Activated CD8-positive, alpha-beta memory T cell treated with anti-CD3 and anti-CD28 coated beads for 36 hours (primary cell): ENCODE measurements around the gene RNASEH1. TPM values are rescaled to one million over a fixed set of nuclear protein-coding genes. Genes with fewer than 3 reads are reported as not detected.

Experiments
- CTCF ChIA-PET: fragments of 350-600 bp; sonication (Branson Sonifier 250); formaldehyde crosslinking; loops from one replicate; lab custom pipeline; 2021; ENCODE audit warnings: antibody characterized with exemption; lab: Charles Lee
- POLR2A ChIA-PET: fragments of 350-600 bp; sonication (Branson Sonifier 250); formaldehyde crosslinking; loops from one replicate; lab custom pipeline; 2021; ENCODE audit warnings: antibody characterized with exemption; lab: Charles Lee
- total RNA-seq, 2 experiments: library from RNA; stranded (reverse); gene quantifications; one replicate each; pipeline ENCODE4 v1.2.3, GENCODE V29; 2021

RNASEH1 gene, protein sequence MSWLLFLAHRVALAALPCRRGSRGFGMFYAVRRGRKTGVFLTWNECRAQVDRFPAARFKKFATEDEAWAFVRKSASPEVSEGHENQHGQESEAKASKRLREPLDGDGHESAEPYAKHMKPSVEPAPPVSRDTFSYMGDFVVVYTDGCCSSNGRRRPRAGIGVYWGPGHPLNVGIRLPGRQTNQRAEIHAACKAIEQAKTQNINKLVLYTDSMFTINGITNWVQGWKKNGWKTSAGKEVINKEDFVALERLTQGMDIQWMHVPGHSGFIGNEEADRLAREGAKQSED
- 10 to 100 TPM; 38.6 to 41.4 TPM for total RNA-seq

DNA sequence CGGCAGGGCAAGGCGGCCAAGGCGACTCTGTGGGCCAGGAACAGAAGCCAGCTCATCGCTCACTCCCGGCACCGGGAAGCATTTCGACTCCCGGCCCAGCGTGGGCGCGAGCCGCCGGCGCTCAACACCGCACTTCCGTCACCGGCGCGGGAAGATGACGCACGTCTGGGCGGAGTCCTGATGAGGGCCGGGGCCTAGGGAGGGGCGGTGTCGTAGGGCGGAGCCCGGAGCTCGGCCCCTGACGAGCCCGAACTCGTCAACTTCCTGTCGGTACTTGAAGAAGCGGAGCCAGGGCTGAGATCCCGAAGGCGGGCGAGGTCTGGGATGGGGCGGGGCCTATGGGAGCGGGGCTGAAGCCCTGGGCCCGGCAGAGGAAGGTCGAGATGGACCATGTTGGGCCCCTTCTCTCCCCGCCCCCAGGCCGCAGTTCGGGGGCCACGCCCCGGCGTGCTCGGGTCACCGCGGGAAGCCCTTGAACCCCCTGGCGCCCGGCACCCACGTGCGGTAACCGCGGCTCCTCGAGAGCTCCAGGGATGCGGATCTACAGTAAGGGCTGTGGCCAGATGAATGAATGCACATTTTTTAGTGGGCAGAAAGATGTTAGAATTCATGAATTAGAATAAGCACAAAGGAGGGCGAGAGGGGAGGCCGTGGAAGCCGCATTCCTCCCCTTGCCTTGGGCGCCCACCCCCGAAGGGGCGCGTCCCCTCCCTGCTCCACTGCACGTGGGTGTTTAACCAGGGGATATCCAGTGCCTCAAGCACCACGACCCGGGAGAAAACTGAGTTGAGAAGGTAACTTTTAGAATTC lies at the start of gene RNASEH1:
RNASEH1 (minus strand) TSS at position 129 of the 810 bp plus-strand sequence; CDS start at position 56, 73 bp downstream.
- CTCF ChIA-PET, result interaction anchor here (0.7 to 1.4 kb wide), 2 partner anchors 16 to 92 kb away, joined by 3 to 5 read pairs; no protein-coding TSS in a partner anchor

DNA sequence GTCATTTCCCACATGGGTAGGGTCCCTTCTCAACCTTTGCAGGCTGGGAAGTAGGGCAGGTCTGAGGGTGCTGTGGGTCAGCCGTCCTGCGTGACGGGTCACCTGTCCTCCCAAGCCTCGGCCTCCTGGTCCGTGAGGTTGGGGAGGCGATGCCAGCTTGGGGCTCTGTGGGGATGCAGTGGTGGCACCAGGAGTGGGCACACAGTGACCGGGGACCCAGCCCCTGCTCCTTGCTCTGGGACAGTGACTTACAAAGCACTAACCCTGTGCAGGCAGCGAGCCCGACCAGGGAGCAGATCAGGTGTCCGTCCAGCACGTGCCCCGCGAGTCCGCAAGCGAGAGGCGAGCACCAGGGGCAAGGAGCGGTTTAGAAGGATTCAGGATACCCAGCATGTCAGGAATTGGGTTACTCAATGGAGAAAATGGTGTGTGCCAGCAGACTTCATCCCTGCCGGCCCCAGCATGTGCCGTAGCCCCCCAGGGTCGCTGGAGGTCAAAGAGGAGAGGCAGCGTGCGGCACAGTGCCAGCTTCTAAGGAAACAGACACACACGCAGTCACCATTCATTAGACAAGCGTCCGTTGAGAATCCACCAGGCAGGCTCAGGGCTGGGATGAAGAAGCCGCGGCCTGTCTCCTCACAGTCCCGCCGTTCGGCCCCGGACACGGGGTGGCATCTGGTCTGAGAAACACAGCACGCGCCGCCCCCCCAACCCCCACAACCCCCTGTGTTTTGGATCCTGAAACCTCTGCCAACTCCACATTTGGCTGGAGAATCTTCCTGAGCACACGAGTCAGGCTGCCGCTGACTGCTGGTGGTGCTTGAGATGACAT lies 48.5 kb upstream of the RNASEH1 start:
- POLR2A ChIA-PET, result no interaction called here
- CTCF ChIA-PET, result no interaction called here

More for the DNA sequence above, at the start of gene RNASEH1:
- POLR2A ChIA-PET, result interaction anchor here (0.6 to 2.2 kb wide), 10 partner anchors 17 to 336 kb away, joined by 3 to 26 read pairs (median 4); partner anchors contain the start of genes ADI1, EIPR1, RPS7 and TRAPPC12

DNA sequence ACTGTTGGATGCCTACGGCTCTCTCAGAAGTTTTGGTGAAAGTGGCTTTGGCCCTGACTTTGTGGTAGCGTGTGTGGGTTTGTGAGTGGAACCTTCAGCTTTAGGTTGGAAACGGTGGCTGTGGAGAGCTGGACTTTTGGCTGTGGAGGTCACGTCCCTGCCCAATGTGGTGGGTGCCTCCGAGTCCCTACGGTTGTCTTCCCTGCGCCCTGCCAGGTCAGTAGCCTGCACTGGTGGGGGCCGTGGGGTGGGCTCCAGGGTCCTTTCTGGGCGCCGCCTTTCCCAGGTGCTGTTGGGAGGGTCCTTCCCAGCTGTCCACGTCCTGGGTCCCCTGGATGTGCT lies 47.9 kb upstream of the RNASEH1 start:
- POLR2A ChIA-PET, result no interaction called here
- CTCF ChIA-PET, result no interaction called here

DNA sequence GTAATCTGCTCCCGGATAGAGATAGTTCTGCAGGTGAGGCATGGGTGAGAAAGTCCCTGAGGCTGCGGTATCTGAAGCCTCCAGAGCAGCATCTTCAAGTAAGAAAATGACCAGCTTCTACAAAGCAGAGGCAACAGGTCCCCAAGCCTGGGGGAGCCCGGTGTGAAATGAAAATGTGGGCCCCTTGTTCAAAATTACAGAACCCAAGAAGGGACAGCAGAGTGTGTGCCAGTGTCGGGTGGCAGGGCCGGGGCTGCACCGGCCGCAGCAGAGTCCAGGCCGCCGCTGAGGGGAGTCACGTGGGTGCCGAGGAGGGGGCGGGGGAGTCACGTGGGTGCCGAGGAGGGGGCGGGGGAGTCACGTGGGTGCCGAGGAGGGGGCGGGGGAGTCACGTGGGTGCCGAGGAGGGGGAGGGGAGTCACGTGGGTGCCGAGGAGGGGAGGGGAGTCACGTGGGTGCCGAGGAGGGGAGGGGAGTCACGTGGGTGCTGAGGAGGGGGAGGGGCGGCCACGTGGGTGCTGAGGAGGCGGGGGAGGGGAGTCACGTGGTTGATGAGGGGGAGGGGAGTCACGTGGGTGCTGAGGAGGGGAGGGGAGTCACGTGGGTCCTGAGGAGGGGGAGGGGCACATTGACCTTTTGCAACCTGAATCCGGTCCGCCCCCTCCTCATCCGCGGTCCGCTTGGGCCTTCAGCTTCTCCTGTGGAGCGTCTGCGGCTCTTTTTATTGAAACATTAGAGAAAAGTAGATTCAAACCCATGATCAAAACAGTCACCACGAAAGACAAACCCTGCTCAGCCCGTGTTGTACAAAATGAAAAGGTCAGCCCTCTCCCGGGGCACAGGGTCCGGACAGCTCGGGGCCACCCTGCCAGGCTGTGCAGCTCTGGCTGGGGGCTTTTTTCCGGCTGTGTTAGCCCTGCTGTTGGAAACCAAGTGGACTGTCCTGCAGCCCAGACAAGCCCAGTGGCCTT lies 47.1 kb upstream of the RNASEH1 start:
- ChIA-PET POLR2A (interaction anchor here (0.7 kb wide), 1 partner anchor 29 kb away, joined by 4 read pairs; no protein-coding TSS in a partner anchor), CTCF (interaction anchor here (1.7 kb wide), 1 partner anchor 46 kb away, joined by 8 read pairs; no protein-coding TSS in a partner anchor)

DNA sequence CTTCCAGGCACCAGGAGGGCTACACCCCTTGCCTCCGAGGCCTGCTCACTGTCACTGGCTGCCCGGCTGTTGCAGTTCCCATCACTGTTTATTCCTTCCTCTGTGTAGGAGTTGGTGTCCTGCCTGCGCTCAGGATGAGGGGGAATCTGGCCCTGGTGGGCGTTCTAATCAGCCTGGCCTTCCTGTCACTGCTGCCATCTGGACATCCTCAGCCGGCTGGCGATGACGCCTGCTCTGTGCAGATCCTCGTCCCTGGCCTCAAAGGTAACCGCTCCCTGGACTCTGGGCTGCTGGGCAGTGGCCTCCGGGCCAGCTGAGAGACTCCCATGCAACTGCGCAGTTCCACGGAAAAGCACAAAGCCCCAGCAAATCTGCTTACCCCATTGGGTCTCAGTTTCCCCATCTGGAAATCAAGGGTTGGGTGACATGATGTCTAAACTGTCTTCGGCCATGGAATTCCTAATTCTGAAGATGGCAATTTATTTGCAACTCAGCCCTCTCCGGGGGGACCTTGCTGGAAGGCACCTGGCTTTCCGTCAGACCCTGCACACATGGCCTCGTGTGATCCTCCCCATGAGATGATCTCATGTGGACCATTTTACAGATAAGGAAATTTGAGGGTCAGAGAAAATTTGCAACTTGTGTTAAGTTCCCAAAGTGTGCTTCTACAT lies 46.2 kb upstream of the RNASEH1 start:
- ChIA-PET CTCF (interaction anchor here (1.7 kb wide), 1 partner anchor 47 kb away, joined by 8 read pairs; no protein-coding TSS in a partner anchor), POLR2A (interaction anchor here (0.7 kb wide), 1 partner anchor 28 kb away, joined by 4 read pairs; no protein-coding TSS in a partner anchor)

DNA sequence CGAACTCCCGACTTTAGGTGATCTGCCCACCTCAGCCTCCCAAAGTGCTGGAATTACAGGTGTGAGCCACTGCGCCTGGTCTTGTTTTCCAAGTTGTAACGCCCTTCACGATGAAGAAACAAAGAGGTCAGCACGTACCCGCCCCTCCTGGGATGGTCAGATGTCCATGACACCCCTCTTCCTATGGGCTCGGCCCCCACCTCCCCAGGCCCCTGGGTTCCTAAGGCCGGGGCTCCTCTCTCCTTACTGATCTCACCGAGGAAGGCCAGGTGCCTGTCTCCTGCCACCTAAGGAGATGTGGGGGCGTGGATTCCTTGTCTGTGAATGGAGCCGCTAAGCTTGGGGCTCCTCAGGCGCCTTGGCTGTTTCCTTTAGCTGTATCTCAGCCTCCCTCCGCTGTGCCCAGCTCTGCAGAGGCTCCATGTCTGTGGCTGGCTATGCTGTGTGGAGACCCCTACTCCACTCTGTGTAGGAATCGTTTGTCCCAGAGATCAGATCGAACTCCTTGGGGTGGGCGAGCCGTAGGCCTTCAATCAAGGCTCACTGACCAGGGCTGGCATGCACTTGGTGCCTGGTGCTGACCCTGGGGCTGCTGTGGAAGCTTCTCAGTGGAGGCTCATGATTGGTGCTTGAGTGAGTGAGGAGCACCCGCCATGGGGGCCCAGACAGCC lies 45.5 kb upstream of the RNASEH1 start:
- CTCF ChIA-PET, result interaction anchor here (1.7 kb wide), 1 partner anchor 48 kb away, joined by 8 read pairs; no protein-coding TSS in a partner anchor
- POLR2A ChIA-PET, result no interaction called here

DNA sequence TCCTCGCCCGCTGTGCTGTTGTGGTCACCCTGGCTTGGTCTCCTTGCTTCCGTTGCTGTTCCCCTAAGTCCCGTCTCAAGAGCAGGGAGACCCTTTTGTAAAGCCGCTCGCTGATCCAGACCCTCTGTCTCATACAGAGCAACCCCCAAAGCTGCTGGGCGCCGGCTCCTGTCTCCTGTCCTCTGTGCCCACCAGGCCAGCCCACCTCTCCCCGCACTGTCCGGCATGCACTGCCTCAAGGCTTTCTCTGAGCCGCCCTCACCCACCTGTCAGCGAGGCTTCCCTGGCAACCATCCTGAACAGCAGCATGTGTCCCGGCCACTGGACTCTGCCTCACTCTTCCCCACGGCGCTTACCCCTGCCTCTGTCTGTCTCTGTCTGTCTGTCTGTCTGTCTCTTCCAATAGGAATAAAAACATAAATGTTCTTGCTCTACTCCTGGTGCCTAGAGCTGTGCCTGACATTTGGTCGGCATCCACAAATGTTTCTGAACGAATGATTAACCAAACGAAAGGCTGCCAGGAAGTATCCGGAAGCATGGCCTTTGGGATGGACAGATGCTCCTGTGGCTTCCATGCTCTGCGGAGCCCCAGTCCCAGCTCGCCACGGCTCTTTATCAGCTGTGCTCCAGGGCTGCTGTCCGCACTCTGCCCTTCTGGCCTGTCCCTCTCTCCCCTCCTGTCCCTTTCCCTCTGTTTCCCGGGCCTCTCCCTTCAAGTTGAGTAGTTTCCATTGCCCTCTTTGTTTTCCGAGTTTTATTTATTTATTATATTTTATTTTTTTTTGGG lies 44.6 kb upstream of the RNASEH1 start:
- POLR2A ChIA-PET, result no interaction called here

DNA sequence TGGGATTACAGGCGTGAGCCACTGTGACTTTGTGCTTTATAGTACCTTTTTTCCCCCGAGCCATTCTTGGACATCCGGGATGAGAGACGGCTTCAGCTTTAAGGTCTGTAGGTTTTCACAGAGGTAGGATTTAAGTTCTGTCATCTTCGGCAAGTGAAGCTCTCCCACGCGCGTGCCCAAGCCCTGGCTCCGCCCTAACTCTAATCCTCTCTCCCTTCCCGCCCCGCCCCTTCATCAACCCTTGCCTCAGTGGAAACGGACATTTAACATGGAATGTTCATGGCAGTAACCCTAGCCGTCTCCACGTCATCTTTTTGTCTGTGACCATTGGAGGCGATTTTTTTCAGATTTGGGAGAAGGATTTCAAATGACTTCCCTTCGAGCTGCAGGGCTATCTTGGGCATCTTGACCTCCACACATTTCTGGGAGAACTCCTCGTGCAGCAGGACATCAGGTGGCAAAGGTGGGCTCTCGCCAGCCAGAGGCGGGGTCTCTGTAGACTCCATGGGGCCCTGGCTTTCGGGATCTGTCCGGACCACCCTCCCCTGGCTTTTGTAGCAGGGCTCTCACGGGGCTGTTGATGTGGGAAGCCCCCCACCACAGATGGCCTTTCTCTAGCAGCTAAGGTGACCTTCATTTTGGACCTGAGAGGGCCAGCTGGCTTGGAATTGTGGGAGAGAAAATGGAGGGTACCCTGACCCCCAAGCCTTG lies 43.6 kb upstream of the RNASEH1 start:
- CTCF ChIA-PET, result interaction anchor here (1.7 kb wide), 1 partner anchor 50 kb away, joined by 4 read pairs; no protein-coding TSS in a partner anchor
- POLR2A ChIA-PET, result no interaction called here

More for the DNA sequence above, 44.6 kb upstream of the RNASEH1 start:
- CTCF ChIA-PET, result interaction anchor here (0.6 kb wide), 1 partner anchor 1464 kb away, joined by 3 read pairs; no protein-coding TSS in a partner anchor

DNA sequence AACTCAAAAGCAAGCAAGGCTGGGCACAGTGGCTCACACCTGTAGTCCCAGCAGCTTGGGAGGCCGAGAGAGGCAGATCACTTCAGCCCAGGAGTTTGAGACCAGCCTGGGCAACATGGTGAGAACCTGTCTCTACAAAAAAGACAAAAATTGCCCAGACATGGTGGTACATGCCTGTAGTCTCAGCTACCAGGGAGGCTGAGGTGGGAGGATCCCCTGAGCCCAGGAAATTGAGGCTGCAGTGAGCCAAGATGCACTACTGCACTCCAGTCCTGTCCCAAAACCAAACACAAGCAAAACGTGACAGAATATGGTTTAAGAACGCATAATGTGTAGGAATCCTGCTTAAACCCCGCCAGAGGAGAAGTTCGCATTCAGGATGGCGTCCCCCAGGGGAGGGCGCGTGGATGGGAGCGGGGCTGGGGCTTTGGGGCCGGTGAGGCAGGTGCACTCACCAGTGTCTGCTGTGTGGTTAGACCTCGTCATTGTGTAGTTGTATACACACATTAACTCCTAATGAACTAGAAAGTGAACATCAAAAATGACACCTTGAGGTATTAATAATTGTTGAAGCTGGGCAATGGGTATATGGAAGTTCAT lies 42.2 kb upstream of the RNASEH1 start:
- ChIA-PET CTCF (interaction anchor here (1.7 kb wide), 1 partner anchor 51 kb away, joined by 4 read pairs; no protein-coding TSS in a partner anchor), POLR2A (no interaction called here)

DNA sequence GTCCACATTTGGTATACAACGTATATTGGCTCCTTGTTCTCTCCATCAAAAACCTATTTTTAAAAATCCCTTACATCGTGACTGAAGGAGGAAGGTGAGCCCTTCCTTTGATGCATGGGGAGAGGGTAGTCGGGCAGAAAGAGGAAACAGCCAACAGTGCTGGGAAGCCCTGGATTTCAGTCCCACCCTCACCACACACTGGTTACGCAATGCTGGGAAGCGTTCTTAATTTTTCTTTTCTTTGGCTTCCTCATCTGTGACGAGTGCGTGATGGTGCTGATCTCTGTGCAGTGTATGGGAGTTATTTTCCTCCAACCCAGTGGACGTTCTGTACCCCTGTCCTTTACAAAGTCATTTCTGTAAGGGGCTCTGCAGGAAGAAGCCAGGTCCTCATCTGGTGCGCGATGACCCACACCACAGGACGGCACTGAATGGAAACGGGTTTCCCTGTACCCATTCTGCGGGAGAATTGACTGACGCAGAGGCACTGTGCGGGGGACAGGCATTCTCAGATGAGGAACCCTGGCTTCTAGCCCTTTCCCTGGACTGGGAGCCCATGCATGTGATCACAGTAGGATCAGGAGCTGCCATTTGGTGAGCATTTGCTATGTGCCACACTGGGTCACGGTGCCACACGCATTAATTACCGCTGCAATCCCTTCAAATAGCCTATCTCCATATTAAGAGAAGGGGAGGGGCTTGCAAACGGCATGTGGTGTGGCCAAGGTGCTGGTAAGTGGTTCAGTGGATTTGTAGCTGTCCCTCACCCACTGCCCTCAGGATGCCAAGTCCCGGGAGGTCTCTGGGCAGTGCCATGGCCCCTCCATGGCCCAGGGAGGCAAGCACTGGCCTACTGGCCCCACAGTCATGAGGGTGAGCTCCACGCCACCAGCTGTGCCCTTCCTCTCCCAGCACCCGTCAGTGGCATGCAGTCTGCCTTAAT lies 41.0 kb upstream of the RNASEH1 start:
- ChIA-PET CTCF (no interaction called here), POLR2A (no interaction called here)

DNA sequence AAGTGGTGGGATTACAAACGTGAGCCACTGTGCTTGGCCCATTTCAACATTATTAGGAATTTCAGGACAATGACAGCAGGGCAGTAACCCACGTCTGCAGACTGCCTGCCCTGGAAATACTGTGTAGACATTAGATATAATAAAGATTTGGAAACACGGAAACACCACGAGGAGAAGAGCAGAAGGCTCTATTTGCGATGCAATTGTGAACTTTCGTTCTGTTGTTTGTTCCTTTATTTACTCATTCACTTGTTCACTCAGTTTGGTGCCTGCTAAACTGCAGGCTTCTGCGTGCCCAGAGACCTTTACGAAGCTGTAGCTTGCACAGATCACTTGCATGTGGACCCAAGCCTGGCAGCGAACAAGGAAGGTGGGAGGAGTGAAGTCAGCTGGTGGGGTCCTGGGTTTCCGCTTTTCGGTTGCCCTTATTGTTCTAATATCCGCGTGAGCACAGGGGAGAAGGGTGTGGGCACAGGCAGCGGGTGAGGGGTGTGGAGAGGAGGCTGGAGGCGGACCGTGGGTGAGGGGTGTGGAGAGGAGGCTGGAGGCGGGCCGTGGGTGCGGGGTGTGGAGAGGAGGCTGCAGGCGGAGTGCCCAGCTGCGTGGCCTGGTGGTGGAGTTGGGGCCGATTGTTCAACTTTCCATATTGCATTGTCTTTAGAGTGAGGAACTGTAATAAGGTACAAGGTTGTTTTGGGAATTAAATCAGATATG lies 40.2 kb upstream of the RNASEH1 start:
- ChIA-PET POLR2A (no interaction called here), CTCF (interaction anchor here (1.3 kb wide), 1 partner anchor 14 kb away, joined by 3 read pairs; no protein-coding TSS in a partner anchor)

DNA sequence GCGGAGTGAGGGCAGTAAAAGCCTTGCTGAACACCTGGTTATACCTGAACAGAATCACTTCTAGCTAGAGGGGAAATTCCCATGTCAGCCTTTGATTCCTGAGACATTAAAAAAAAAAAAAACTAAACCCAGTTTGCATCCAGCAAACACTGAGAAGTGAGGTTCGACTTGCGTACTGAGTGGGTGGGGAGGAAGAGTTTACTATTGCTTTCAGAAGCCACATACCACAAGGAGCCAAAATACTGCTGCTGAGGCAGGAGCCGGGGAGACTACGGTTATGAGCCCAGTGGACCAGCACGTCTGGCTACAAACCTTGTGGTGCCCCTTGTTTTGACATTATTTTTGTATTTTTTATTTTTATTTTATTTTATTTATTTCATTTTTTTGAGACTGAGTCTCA lies 39.4 kb upstream of the RNASEH1 start:
- CTCF ChIA-PET, result interaction anchor here (1.3 kb wide), 1 partner anchor 13 kb away, joined by 3 read pairs; no protein-coding TSS in a partner anchor
- POLR2A ChIA-PET, result interaction anchor here (0.5 kb wide), 1 partner anchor 13 kb away, joined by 3 read pairs; no protein-coding TSS in a partner anchor

DNA sequence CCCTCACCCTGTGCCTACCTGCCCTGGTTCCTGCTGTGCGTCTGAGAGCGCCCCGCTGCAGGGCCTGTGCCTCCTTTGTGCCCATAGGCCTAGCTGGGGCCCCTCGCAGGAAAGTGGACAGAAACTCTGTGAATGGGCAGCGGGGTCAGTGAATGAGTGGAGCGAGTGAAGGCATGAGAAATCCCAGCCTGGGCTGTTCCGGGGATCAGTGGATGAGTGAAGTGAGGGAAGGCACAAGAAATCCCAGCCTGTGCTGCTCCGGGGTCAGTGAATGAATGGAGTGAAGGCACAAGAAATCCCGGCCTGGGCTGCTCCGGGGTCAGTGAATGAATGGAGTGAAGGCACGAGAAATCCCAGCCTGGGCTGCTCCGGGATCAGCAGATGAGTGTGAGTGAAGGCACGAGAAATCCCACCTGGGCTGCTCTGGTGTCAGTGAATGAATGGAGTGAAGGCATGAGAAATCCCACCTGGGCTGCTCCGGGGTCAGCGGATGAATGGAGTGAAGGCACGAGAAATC lies 38.8 kb upstream of the RNASEH1 start:
- ChIA-PET POLR2A (no interaction called here), CTCF (interaction anchor here (1.3 kb wide), 1 partner anchor 12 kb away, joined by 3 read pairs; no protein-coding TSS in a partner anchor)
